Measurements from ENCODE around the gene LGALS4.
"Not testable (repeated sequence)": the region's sequence is repeated elsewhere in the genome, so short reads cannot be mapped to it uniquely, and the experiment has no call there.

Gene LGALS4

GRCh38 chr19:38766276-38767047 lies 46.3 kb downstream of the LGALS4 start:
- no peak for FAIRE-seq

- no peak for FAIRE-seq
These were observed 47.5 kb downstream of the LGALS4 start for GRCh38 chr19:38765214-38765613.

GRCh38 chr19:38763795-38764220 lies 48.9 kb downstream of the LGALS4 start:
- no peak for FAIRE-seq

- FAIRE-seq, result not testable (repeated sequence)
These were observed 50.8 kb downstream of the LGALS4 start for GRCh38 chr19:38761884-38762389.

GRCh38 chr19:38760805-38761517 lies 51.8 kb downstream of the LGALS4 start:
- not testable (repeated sequence) for FAIRE-seq

GRCh38 chr19:38759590-38760003 lies 53.1 kb downstream of the LGALS4 start:
- no peak for FAIRE-seq

GRCh38 chr19:38754196-38754595 lies 58.5 kb downstream of the LGALS4 start:
- FAIRE-seq, result not testable (repeated sequence)

GRCh38 chr19:38753783-38754182 lies 59.0 kb downstream of the LGALS4 start:
- not testable (repeated sequence) for FAIRE-seq
